ENCODE results near the gene SLC16A5.

Gene SLC16A5

DNA sequence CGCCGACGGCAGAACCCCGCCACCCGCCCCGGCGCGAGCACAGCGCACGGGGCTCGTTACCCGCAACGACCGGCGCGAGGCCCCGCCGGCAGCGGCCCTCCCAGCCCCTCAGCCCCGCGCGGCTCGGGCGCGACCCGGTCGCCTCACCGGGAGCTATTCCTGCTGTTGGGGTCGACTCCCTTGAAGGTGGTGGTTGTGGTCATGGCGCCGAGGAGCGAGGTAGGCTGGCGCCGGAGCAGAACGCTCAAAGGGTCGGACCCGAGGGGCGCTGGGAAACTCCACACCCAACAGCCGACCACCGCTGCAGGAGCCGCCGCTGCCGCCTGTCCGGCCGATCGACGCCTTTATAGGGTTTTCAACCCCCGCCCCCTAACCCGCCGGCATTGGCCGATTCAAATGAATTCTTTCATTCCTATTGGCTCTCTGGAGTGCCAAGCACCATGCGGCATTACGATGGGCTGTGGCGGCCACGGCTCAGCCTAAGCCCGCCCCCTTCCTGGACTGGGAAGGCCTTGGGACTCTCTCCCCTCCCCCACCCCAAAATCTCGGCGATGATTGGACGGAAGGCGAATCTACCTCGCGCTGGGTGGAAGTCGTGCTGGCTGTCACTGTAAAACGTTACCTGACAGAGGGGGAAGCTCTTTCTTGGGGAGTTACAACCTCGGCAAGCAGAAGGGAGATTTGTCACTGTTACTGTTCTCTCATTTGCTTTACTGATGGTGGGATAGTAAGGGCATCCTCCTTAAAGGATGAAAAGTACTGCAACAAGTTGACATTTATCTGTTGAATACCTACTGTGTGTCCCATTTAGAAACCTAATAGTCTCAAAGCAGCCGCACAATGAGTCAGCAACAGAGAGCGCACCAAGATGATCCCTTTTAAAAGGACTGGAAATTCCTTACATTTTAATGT, 66.7 kb downstream of the SLC16A5 start, which contains the start of gene JPT1 (continued):
- TF ChIP-seq, protein P1, sequence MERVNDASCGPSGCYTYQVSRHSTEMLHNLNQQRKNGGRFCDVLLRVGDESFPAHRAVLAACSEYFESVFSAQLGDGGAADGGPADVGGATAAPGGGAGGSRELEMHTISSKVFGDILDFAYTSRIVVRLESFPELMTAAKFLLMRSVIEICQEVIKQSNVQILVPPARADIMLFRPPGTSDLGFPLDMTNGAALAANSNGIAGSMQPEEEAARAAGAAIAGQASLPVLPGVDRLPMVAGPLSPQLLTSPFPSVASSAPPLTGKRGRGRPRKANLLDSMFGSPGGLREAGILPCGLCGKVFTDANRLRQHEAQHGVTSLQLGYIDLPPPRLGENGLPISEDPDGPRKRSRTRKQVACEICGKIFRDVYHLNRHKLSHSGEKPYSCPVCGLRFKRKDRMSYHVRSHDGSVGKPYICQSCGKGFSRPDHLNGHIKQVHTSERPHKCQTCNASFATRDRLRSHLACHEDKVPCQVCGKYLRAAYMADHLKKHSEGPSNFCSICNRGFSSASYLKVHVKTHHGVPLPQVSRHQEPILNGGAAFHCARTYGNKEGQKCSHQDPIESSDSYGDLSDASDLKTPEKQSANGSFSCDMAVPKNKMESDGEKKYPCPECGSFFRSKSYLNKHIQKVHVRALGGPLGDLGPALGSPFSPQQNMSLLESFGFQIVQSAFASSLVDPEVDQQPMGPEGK (CRISPR knock-in tag; IDR thresholded peaks at IDR 0.05; ENCODE audit: borderline replicate concordance) = peak; percentile 49; the same call in 1 of the 2 replicates
- TF ChIP-seq ZNF565 (CRISPR knock-in tag; conservative IDR thresholded peaks at IDR 0.05; ENCODE audit: low read depth) (0 out of 2 replicates have a peak, but pooled peaks have one; percentile 50), TOX (CRISPR knock-in tag; IDR thresholded peaks at IDR 0.05; ENCODE audit: borderline replicate concordance) (no peak), ZC3H10 (CRISPR knock-in tag; IDR thresholded peaks at IDR 0.05) (peak; percentile 66; the same call in 1 of the 2 replicates), ZFP3 (CRISPR knock-in tag; IDR thresholded peaks at IDR 0.05) (0 out of 2 replicates have a peak, but pooled peaks have one; percentile 24)

DNA sequence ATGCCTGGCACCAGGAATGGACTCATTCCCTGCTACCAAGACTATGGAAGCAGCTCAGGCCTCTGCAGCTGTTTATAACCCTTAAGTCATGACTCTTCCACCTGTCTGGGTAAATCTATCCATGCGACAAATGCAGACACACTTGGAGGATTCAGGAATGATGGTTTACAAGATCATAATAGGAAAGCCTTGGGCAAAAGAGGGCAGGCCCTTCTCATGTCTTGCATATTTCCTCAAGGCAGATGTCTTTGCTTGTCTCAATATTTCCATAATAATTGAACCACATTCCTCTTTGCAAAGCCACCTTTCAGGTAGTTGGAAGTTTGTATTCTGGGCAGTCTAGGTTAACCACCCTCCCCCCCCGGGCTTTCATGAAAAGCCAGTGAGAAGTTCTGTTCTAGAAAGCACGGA, 67.4 kb downstream of the SLC16A5 start:
- no peak for ATAC-seq
- no peak for TF ChIP-seq SNAI2 (CRISPR knock-in tag; IDR thresholded peaks at IDR 0.05)
- no peak for TF ChIP-seq POU6F1 (CRISPR knock-in tag; IDR thresholded peaks at IDR 0.05; ENCODE audit: borderline replicate concordance, low read depth)
- TF ChIP-seq, protein P2, sequence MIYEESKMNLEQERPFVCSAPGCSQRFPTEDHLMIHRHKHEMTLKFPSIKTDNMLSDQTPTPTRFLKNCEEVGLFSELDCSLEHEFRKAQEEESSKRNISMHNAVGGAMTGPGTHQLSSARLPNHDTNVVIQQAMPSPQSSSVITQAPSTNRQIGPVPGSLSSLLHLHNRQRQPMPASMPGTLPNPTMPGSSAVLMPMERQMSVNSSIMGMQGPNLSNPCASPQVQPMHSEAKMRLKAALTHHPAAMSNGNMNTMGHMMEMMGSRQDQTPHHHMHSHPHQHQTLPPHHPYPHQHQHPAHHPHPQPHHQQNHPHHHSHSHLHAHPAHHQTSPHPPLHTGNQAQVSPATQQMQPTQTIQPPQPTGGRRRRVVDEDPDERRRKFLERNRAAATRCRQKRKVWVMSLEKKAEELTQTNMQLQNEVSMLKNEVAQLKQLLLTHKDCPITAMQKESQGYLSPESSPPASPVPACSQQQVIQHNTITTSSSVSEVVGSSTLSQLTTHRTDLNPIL (CRISPR knock-in tag; IDR thresholded peaks at IDR 0.05; ENCODE audit: low read depth) = no peak
- TF ChIP-seq ZNF8 (CRISPR knock-in tag; IDR thresholded peaks at IDR 0.05) = no peak
- TF ChIP-seq ZC3H10 (CRISPR knock-in tag; IDR thresholded peaks at IDR 0.05) = no peak
- no peak for TF ChIP-seq GLIS3 (CRISPR knock-in tag; IDR thresholded peaks at IDR 0.05)

Data from SK-N-SH treated with all-trans-retinoic acid at 6 μM for 48 hours (cell line).